ENCODE measurements around the gene SH3TC1. TPM values are rescaled to one million over a fixed set of nuclear protein-coding genes. Genes with fewer than 3 reads are reported as not detected.

Gene SH3TC1
- polyA plus RNA-seq, 3 donors, result 36.9 to 85.7 (median 41.9) TPM

DNA sequence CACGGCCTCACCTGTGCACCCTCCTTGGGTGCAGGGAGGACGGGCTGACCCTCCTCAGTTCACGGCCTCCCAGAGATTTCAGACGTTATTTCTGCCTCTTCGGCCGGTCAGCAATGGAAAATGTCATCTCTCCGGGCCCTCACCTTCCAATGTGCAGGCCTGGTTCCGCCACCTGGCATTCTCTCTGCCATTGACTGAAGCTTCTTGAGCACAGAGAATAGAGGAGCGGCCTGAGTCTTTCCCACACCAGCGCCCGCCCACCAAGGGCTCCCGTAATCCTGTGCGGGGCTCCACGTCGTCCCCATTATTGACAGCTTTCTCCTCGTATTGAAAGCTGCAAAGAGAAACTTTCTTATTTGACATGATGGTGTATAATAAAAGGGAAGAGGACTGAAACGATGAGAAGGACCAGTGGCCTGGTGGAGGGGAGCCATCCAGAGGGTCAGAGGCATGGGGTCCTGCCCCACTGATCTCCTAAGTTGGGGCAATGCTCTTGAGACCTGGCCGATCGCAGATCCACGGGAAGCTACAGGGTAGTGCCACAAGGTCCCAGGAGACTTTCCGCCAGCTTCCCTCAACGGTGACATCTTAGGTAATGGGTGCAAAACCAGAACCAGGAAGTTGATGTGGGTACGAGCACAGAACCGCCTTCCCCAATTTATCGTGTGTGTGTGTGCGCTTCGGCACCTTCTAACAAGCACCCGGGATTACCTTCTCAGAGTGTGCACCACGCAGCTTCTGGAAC, 91.0 kb downstream of the SH3TC1 start:
- H3K27me3 Mint-ChIP-seq (ENCODE audit: low read depth in 3 of 3), result peaks cover 0 to 4% (median 0%) of the 10 kb centered on the region in 3 donors
- DNase-seq, result no peak
- TF ChIP-seq CTCF (IDR thresholded peaks at IDR 0.05), result no peak
- H3K9ac ChIP-seq (ENCODE audit: insufficient read depth, low read length, poor library complexity, severe bottlenecking), result no peak overlapping the region
- H3K27ac Mint-ChIP-seq, result no peak overlapping the region
- no peak overlapping the region for H3K27ac ChIP-seq (ENCODE audit: low read depth in 1 of 2, low read length in 2 of 2)
- H3K4me1 Mint-ChIP-seq, result peaks cover 6% of the 10 kb centered on the region
- no peaks in the 10 kb centered on the region for H3K36me3 ChIP-seq (replicated peaks in 1 of 2; ENCODE audit: control insufficient read depth in 1 of 2, insufficient read depth in 2 of 2, low read length in 2 of 2)
- H3K9me3 Mint-ChIP-seq, result peaks cover 0 to 13% (median 4%) of the 10 kb centered on the region in 7 donors
- no peak overlapping the region for H3K4me3 ChIP-seq (replicated peaks in 1 of 3; ENCODE audit: low read depth in 2 of 3, low read length in 3 of 3)
- no peak overlapping the region for H3K4me2 ChIP-seq (replicated peaks; ENCODE audit: extremely low read depth, low read length, poor library complexity, severe bottlenecking)
- H3K27me3 ChIP-seq (ENCODE audit: control insufficient read depth in 2 of 2, insufficient read depth in 2 of 2, low read length in 2 of 2), result no peaks in the 10 kb centered on the region
- no peak overlapping the region for H2AFZ ChIP-seq (ENCODE audit: insufficient read depth, low read depth, low read length, poor library complexity, severe bottlenecking)
- H3K4me1 ChIP-seq (ENCODE audit: control insufficient read depth in 1 of 2, insufficient read depth in 2 of 2, low read length in 2 of 2), result peaks cover 1 to 2% of the 10 kb centered on the region in 2 donors
- WGBS (ENCODE audit: insufficient coverage), result 87% methylated on average over 27 of the region's 29 CpGs
- intact Hi-C loops (cut with micrococcal nuclease), result no loop called here
- no peaks in the 10 kb centered on the region for H3K36me3 Mint-ChIP-seq
- no peaks in the 10 kb centered on the region for H4K20me1 ChIP-seq (ENCODE audit: insufficient read depth, low read length)
- H3K9me3 ChIP-seq (replicated peaks in 1 of 2; ENCODE audit: control insufficient read depth in 1 of 2, insufficient read depth in 1 of 2, low read length in 2 of 2), result no peaks in the 10 kb centered on the region
- no peaks in the 10 kb centered on the region for H3K79me2 ChIP-seq (ENCODE audit: insufficient read depth, low read length)
- no peak overlapping the region for H3K4me3 Mint-ChIP-seq

DNA sequence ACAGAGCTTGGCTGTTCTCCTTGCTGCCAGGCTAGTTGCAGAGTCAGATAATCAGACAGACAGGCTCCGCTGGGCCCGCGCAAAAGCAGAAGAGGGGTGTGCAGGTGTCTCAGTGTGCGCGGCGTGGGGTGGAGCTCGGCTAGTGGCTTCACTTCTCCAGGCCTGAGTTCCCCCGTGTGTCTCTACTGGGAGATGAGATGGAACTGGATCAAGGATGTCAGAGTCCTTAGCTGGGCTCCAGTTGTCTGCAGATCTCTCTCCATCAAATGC, 91.5 kb downstream of the SH3TC1 start:
- peaks cover 6 to 7% of the 10 kb centered on the region in 2 donors for H3K4me1 ChIP-seq (ENCODE audit: control insufficient read depth in 1 of 2, insufficient read depth in 2 of 2, low read length in 2 of 2)
- no peak overlapping the region for H3K27ac ChIP-seq (ENCODE audit: low read depth in 1 of 2, low read length in 2 of 2)
- no peak overlapping the region for H3K4me2 ChIP-seq (replicated peaks; ENCODE audit: extremely low read depth, low read length, poor library complexity, severe bottlenecking)
- Mint-ChIP-seq H3K27me3 (ENCODE audit: low read depth in 3 of 3) (peaks cover 0 to 4% (median 0%) of the 10 kb centered on the region in 3 donors), H3K9me3 (peaks cover 0 to 15% (median 4%) of the 10 kb centered on the region in 7 donors), H3K4me1 (peaks cover 11% of the 10 kb centered on the region), H3K4me3 (no peak overlapping the region), H3K27ac (no peak overlapping the region), H3K36me3 (no peaks in the 10 kb centered on the region)
- WGBS (ENCODE audit: insufficient coverage), result 91% methylated on average over 7 of the region's 8 CpGs
- H3K79me2 ChIP-seq (ENCODE audit: insufficient read depth, low read length), result no peaks in the 10 kb centered on the region
- H3K27me3 ChIP-seq (ENCODE audit: control insufficient read depth in 2 of 2, insufficient read depth in 2 of 2, low read length in 2 of 2), result no peaks in the 10 kb centered on the region
- H3K9ac ChIP-seq (ENCODE audit: insufficient read depth, low read length, poor library complexity, severe bottlenecking), result no peak overlapping the region
- H3K36me3 ChIP-seq (replicated peaks in 1 of 2; ENCODE audit: control insufficient read depth in 1 of 2, insufficient read depth in 2 of 2, low read length in 2 of 2), result no peaks in the 10 kb centered on the region
- no peaks in the 10 kb centered on the region for H3K9me3 ChIP-seq (replicated peaks in 1 of 2; ENCODE audit: control insufficient read depth in 1 of 2, insufficient read depth in 1 of 2, low read length in 2 of 2)
- no peak overlapping the region for H3K4me3 ChIP-seq (replicated peaks in 1 of 3; ENCODE audit: low read depth in 2 of 3, low read length in 3 of 3)
- intact Hi-C loops (cut with micrococcal nuclease), result no loop called here
- no peak overlapping the region for H2AFZ ChIP-seq (ENCODE audit: insufficient read depth, low read depth, low read length, poor library complexity, severe bottlenecking)
- no peak for DNase-seq
- no peaks in the 10 kb centered on the region for H4K20me1 ChIP-seq (ENCODE audit: insufficient read depth, low read length)
- TF ChIP-seq CTCF (IDR thresholded peaks at IDR 0.05), result no peak

Other genes starting within 250 kb of the SH3TC1 start
- gene ABLIM2, start 40.5 kb upstream of the SH3TC1 start, polyA plus RNA-seq, result under 1 TPM in 1 of 3 donors, not detected in 2; 0.21 TPM
- not detected for gene HTRA3, start 70.5 kb downstream of the SH3TC1 start, polyA plus RNA-seq
- 10 to 100 TPM in 2 of 3 donors, 1 to 10 TPM in 1; 3.8 to 16.8 (median 13.3) TPM for gene ACOX3, start 241.4 kb downstream of the SH3TC1 start, polyA plus RNA-seq
- 1 to 10 TPM; 4.9 to 7.5 (median 6.6) TPM for gene TRMT44, start 241.5 kb downstream of the SH3TC1 start, polyA plus RNA-seq

Data from CD14-positive monocyte (primary cell).